Measurements from ENCODE around the gene KANK2.

Gene KANK2

DNA sequence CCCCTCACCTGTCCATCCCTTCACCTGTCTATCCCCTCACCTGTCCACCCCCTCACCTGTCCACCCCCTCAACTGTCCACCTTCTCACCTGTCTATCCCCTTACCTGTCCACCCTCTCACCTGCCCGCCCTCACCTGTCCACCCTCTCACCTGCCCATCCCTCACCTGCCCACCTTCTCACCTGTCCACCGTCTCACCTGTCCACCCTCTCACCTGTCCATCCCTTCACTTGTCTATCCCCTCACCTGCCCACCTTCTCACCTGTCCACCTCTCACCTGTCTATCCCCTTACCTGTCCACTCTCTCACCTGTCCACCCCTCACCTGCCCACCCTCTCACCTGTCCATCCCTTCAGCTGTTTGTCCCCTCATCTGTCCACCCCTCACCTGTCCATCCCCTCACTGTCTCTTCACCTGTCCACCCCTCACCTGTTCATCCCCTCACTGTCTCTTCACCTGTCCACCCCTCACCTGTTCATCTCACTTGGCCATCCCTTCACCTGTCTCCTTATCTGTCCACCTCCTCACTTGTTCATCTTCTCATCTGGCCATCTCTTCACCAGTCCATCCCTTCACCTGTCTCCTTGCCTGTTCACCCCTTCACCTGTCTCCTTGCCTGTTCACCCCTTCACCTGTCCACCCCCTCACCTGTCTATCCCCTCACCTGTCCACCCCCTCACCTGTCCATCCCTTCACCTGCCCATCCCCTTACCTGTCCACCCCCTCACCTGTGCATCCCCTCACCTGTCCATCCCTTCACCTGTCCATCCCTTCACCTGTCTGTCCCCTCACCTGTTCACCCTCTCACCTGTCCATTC is 12.7 kb upstream of the KANK2 start:
- TF ChIP-seq, protein P1, sequence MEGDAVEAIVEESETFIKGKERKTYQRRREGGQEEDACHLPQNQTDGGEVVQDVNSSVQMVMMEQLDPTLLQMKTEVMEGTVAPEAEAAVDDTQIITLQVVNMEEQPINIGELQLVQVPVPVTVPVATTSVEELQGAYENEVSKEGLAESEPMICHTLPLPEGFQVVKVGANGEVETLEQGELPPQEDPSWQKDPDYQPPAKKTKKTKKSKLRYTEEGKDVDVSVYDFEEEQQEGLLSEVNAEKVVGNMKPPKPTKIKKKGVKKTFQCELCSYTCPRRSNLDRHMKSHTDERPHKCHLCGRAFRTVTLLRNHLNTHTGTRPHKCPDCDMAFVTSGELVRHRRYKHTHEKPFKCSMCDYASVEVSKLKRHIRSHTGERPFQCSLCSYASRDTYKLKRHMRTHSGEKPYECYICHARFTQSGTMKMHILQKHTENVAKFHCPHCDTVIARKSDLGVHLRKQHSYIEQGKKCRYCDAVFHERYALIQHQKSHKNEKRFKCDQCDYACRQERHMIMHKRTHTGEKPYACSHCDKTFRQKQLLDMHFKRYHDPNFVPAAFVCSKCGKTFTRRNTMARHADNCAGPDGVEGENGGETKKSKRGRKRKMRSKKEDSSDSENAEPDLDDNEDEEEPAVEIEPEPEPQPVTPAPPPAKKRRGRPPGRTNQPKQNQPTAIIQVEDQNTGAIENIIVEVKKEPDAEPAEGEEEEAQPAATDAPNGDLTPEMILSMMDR (IDR thresholded peaks at IDR 0.05; ENCODE audit: low read depth, low read length, missing control alignments): no peak
- DNase-seq (ENCODE audit: low read depth): no peak
- no peak overlapping the region for H3K4me3 ChIP-seq (ENCODE audit: low read depth, low read length)
- in situ Hi-C loops (cut with HindIII; ENCODE audit: low sequenced_read_pairs): no loop called here

DNA sequence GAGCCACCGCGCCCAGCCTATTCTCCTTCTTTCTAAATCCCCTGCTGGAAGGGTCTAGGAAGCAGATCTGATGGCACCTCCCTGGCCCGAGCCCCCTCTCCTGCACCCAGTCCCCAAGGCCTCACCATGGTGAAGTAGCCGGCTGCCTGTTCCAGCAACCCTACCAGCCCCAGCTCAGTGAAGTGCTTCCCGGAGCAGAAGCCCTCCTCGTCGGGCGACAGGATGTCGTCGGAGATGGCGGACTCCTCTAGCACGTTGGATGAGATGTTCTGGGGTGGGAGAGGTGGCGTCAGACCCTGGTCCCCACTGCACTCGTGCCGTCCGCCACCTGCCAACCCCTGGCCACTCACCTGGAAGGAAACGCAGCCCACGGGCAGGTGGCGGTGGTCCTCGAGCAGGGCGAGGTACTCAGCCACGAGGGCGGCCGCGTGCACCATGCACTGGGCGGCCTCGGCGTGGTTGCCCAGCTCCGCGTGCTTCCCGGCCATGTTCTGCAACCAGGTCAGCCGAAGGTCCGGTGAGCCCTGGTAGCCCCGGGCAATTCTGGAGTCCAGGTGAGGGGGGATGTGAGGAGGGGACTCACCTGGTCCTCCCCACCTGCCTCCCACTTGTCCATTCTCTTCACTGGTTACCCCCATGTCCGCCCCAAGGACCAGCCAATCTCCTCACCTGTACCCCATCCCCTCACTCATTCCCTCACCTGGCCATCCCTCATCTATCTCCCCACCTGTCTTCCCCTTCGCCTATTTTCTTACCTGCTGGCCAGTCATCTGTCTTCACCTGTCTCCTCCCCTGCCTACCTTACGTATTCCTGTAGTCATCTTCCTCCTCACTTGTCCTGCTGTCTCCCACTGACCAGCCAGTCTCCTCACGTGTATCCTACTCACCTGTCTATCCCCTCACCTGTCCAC is 11.5 kb upstream of the KANK2 start:
- no peak overlapping the region for H3K4me3 ChIP-seq (ENCODE audit: low read depth, low read length)
- in situ Hi-C loops (cut with HindIII; ENCODE audit: low sequenced_read_pairs): no loop called here
- TF ChIP-seq, protein P1 (IDR thresholded peaks at IDR 0.05; ENCODE audit: low read depth, low read length, missing control alignments): no peak
- DNase-seq (ENCODE audit: low read depth): no peak

DNA sequence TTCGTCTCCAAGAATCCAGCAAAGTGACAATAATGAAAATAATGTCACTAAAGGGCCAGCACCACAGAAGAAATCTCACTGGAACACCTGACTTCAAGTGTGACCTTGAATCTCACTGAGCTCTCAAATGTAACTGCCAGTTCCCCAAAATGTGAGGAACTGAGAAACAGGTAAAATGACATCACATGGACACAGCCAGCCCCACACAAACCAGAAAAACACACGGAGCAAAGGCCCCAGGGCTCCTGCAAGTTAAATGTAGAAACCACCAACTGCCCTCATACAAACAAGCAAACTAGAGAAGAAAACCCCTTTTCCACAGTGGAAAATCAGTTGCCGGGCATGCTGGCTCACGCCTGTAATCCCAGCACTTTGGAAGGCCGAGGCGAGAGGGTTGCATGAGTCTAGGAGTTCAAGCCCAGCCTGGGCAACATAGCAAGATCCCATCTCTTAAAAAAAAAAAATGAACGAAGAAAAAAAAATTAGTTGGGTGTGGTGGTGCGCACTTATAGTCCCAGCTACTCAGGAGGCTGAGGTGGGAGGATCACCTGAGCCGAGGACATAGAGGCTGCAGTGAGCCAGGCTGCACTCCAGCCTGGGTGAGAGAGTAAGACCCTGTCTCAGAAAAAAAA is 8.7 kb upstream of the KANK2 start:
- DNase-seq (ENCODE audit: low read depth): no peak
- TF ChIP-seq, protein P1 (IDR thresholded peaks at IDR 0.05; ENCODE audit: low read depth, low read length, missing control alignments): no peak
- in situ Hi-C loops (cut with HindIII; ENCODE audit: low sequenced_read_pairs): no loop called here
- no peak overlapping the region for H3K4me3 ChIP-seq (ENCODE audit: low read depth, low read length)

DNA sequence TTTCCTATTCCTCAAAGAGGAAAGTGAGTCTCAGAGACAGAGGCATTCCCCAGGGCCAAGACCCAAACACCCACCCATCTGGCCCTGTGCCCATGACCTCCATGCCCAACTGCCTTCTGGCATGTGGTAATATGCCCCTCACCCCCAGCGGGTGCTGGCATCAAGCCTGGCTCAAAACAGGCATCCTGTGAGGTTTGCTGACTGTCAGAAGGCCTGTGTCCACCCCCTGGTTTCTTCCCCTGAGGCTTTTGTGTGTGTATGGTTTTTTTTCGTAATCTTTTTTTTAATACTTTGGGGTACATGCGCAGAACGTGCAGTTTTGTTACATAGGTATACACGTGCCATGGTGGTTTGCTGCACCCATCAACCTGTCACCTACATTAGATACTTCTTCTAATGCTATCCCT is 7.6 kb upstream of the KANK2 start:
- in situ Hi-C loops (cut with HindIII; ENCODE audit: low sequenced_read_pairs): no loop called here
- TF ChIP-seq, protein P1 (IDR thresholded peaks at IDR 0.05; ENCODE audit: low read depth, low read length, missing control alignments): no peak
- DNase-seq (ENCODE audit: low read depth): no peak
- no peak overlapping the region for H3K4me3 ChIP-seq (ENCODE audit: low read depth, low read length)

DNA sequence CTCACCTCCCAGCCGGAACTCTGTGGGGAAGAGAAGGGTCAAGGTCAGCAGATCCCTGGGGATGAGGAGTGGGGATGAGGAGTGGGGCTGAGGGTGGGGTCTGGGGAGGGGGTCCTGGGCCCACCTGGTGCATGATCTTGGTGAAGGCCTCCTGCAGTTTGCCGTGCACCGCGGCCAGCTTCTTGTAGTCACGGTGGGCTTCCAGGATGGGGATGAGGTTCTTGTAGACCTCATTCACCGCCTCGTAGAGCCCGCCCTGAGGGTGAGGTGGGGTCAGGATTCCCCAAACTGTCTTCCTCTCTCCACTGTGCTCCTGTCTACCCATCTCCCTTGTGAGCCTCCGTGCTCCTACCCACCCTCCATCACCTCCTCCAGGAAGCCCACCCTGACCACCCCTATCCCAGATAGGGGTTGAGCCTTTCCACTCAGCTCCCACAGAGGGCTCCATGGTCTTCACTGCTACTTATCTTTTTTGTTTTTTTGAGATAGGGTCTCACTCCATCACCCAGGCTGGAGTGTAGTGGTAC is 6.8 kb upstream of the KANK2 start:
- TF ChIP-seq, protein P1 (IDR thresholded peaks at IDR 0.05; ENCODE audit: low read depth, low read length, missing control alignments): no peak
- in situ Hi-C loops (cut with HindIII; ENCODE audit: low sequenced_read_pairs): no loop called here

More for the DNA sequence above, 6.8 kb upstream of the KANK2 start:
- DNase-seq (ENCODE audit: low read depth): no peak
- H3K4me3 ChIP-seq (ENCODE audit: low read depth, low read length): no peak overlapping the region
